PC-3 (cell line): ENCODE results near the gene PDLIM5.

Experiments used
- CTCF ChIP-seq: fragments of 300-600 bp; sonication (generic); conservative IDR thresholded peaks from 2 replicates; pipeline ENCODE4 v1.5.1; 2017; ENCODE audit warnings: antibody characterized with exemption, low read depth, mild to moderate bottlenecking, low read length
- EZH2 ChIP-seq: fragments of 300-600 bp; sonication (generic); IDR thresholded peaks from one replicate; pipeline ENCODE4 v1.6.1; 2017; ENCODE audit warnings: antibody characterized with exemption, mild to moderate bottlenecking, low read length; ENCODE audit not compliant: unreplicated experiment
- EZH2phosphoT487 ChIP-seq: fragments of 300-600 bp; sonication (generic); IDR thresholded peaks from 2 replicates; pipeline ENCODE4 v1.6.1; 2018; ENCODE audit warnings: mild to moderate bottlenecking, antibody characterized with exemption, low read length, borderline replicate concordance

- no peak for TF ChIP-seq CTCF
- TF ChIP-seq EZH2, result no peak
- no peak for TF ChIP-seq EZH2phosphoT487
Observed at GRCh38 chr4:94477227-94477626, 25.5 kb downstream of the PDLIM5 start.
